HL-60 (cell line): ENCODE data around the gene DHX35.

Experiments used
- DNase-seq, 2 experiments: peaks; one replicate each; pipeline ENCODE4 v3.0.0-alpha.2; 2010 to 2020; ENCODE audit warnings: low read depth in 1 of 2, low spot score in 1 of 2
- H3K27ac ChIP-seq: fragments of 250-450 bp; sonication (Bioruptor Pico); replicated peaks from 2 replicates; pipeline ENCODE4 v1.5.1; 2020; ENCODE audit warnings: mild to moderate bottlenecking, moderate library complexity
- H3K27me3 ChIP-seq: fragments of 250-450 bp; sonication (Bioruptor Pico); 2 replicates; pipeline ENCODE4 v1.5.1; 2021; ENCODE audit warnings: mild to moderate bottlenecking, moderate library complexity; ENCODE audit not compliant: insufficient read depth, poor library complexity, severe bottlenecking
- H3K4me3 ChIP-seq: replicated peaks from 2 replicates; pipeline ENCODE4 v1.5.1; 2011; ENCODE audit warnings: mild to moderate bottlenecking, control low read depth, low read length; ENCODE audit not compliant: insufficient read depth
- CTCF ChIP-seq: IDR thresholded peaks from one replicate; pipeline ENCODE4 v1.5.1; 2011; ENCODE audit warnings: low read length, control low read depth, inconsistent platforms; ENCODE audit not compliant: insufficient read depth
- GABPA ChIP-seq: IDR thresholded peaks from 2 replicates; pipeline ENCODE4 v1.6.1; 2012; ENCODE audit warnings: low read depth
- POLR2AphosphoS5 ChIP-seq: IDR thresholded peaks from 2 replicates; pipeline ENCODE4 v1.6.1; 2012; ENCODE audit warnings: low read depth
- REST ChIP-seq: IDR thresholded peaks from 2 replicates; pipeline ENCODE4 v1.6.1; 2012; ENCODE audit warnings: low read depth; ENCODE audit not compliant: insufficient replicate concordance
- SPI1 ChIP-seq: IDR thresholded peaks from 2 replicates; pipeline ENCODE4 v1.6.1; 2012; ENCODE audit warnings: low read depth, mild to moderate bottlenecking, borderline replicate concordance

The DHX35 gene

GRCh38 chr20:38931984-38932383, 30.2 kb upstream of the DHX35 start:
- no peak for TF ChIP-seq SPI1
- no peak for TF ChIP-seq CTCF
- TF ChIP-seq GABPA: no peak
- no peak for TF ChIP-seq REST
- no peak for TF ChIP-seq POLR2AphosphoS5
- Histone ChIP-seq H3K4me3 (no peak overlapping the region), H3K27ac (no peak overlapping the region), H3K27me3 (no peaks in the 10 kb centered on the region)
- DNase-seq: no peak

- H3K4me3 ChIP-seq: no peak overlapping the region
Measured at GRCh38 chr20:38932457-38933120, 29.6 kb upstream of the DHX35 start.

More at GRCh38 chr20:38932457-38933120, 29.6 kb upstream of the DHX35 start:
- DNase-seq: no peak
- H3K27ac ChIP-seq: no peak overlapping the region
- no peaks in the 10 kb centered on the region for H3K27me3 ChIP-seq
- no peak for TF ChIP-seq POLR2AphosphoS5
- TF ChIP-seq REST: no peak
- no peak for TF ChIP-seq SPI1
- TF ChIP-seq GABPA: no peak
- TF ChIP-seq CTCF: no peak
